ENCODE measurements around the gene PSTPIP2.

DNA sequence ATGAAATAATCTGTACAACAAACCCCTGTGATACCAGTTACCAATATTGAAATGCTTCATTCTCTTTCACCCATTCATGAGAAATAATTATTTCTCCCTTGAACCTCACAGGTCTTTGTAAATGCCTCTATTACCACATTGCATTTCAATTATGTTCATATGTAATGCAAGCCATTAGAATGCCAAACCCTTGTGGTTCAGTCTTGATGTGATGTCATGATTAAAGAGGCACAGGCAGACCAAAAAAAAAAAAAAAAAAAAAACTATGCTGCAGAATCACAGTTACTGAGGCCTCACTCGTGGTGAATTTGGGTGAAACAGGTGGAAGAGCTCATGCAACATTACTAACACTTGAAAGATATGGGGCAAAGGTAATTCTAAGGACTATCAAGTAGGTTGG lies 95.5 kb downstream of the PSTPIP2 start:
- TF ChIP-seq, protein P1, sequence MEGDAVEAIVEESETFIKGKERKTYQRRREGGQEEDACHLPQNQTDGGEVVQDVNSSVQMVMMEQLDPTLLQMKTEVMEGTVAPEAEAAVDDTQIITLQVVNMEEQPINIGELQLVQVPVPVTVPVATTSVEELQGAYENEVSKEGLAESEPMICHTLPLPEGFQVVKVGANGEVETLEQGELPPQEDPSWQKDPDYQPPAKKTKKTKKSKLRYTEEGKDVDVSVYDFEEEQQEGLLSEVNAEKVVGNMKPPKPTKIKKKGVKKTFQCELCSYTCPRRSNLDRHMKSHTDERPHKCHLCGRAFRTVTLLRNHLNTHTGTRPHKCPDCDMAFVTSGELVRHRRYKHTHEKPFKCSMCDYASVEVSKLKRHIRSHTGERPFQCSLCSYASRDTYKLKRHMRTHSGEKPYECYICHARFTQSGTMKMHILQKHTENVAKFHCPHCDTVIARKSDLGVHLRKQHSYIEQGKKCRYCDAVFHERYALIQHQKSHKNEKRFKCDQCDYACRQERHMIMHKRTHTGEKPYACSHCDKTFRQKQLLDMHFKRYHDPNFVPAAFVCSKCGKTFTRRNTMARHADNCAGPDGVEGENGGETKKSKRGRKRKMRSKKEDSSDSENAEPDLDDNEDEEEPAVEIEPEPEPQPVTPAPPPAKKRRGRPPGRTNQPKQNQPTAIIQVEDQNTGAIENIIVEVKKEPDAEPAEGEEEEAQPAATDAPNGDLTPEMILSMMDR (IDR thresholded peaks at IDR 0.05) = no peak
- no peak for TF ChIP-seq POLR2A (IDR thresholded peaks at IDR 0.05)

All from uterus (tissue), 2 donors.